Adipose tissue (tissue), 3 donors: ENCODE results near the gene WNT9B. TPM values are rescaled to one million over a fixed set of nuclear protein-coding genes. Genes with fewer than 3 reads are reported as not detected.

ENCODE experiments used
- H3K27ac ChIP-seq: one replicate; pipeline ENCODE4 v1.5.1; 2013; ENCODE audit warnings: low read depth, low read length
- WGBS, 3 donors: extraction: QIAGEN DNeasy Blood & Tissue Kit; methylation state at CpG; one replicate each; pipeline ENCODE4 v1.1.7; 2013; 5-methylcytosine and 5-hydroxymethylcytosine counted together
- polyA plus RNA-seq, 3 donors: library from polyadenylated mRNA; stranded (reverse); fragments of 200-250 nt; gene quantifications; one replicate each; pipeline ENCODE4 v1.2.3, GENCODE V29; 2013
- donor health status: healthy with polysubstance abuse.
- donor health status: Bipolar disorder and iron deficiency.
- donor health status: healthy.

WNT9B gene
- polyA plus RNA-seq, 3 donors: 0.22 to 0.34 TPM; not detected in 1

- 83 to 98% (median 84%) methylated on average over 16 of the region's 16 CpGs for WGBS, 3 donors
- H3K27ac ChIP-seq: no peak overlapping the region
Measured at GRCh38 chr17:46874906-46875305, 23.5 kb downstream of the WNT9B start.

- H3K27ac ChIP-seq: no peak overlapping the region
- 45 to 89% (median 89%) methylated on average over 13 of the region's 13 CpGs for WGBS, 3 donors
Measured at GRCh38 chr17:46875849-46876352, 24.5 kb downstream of the WNT9B start.

DNA sequence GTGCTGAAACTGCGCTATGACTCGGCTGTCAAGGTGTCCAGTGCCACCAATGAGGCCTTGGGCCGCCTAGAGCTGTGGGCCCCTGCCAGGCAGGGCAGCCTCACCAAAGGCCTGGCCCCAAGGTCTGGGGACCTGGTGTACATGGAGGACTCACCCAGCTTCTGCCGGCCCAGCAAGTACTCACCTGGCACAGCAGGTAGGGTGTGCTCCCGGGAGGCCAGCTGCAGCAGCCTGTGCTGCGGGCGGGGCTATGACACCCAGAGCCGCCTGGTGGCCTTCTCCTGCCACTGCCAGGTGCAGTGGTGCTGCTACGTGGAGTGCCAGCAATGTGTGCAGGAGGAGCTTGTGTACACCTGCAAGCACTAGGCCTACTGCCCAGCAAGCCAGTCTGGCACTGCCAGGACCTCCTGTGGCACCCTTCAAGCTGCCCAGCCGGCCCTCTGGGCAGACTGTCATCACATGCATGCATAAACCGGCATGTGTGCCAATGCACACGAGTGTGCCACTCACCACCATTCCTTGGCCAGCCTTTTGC, 25.0 kb downstream of the WNT9B start:
- H3K27ac ChIP-seq: no peak overlapping the region
- WGBS, 3 donors: 22 to 78% (median 74%) methylated on average over 12 of the region's 12 CpGs

- WGBS, 3 donors: 53 to 84% (median 78%) methylated on average over 4 of the region's 4 CpGs
- H3K27ac ChIP-seq: no peak overlapping the region
Measured at GRCh38 chr17:46876926-46877325, 25.5 kb downstream of the WNT9B start.

DNA sequence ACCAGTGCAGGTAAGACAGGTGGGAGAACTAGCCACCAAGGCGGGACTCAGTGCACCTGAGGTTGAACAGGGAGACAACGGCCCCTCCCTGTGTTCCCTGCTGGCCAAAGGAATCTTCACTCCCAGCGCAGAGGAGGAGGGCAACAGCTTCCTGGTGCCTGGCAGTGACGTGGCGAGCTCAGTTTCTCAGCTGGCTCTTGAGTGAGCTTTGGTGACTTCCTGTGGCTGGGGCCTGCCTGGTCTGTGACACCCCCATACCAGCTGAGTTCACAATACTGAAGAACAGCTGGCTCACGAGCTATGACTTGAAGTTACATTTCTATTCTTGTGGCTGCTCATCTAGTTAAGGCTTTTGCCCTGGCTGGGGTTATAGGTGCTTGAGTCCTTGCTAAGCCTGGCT, 26.1 kb downstream of the WNT9B start:
- 72 to 82% (median 76%) methylated on average over 5 to 6 of the region's 6 CpGs for WGBS, 3 donors
- no peak overlapping the region for H3K27ac ChIP-seq

DNA sequence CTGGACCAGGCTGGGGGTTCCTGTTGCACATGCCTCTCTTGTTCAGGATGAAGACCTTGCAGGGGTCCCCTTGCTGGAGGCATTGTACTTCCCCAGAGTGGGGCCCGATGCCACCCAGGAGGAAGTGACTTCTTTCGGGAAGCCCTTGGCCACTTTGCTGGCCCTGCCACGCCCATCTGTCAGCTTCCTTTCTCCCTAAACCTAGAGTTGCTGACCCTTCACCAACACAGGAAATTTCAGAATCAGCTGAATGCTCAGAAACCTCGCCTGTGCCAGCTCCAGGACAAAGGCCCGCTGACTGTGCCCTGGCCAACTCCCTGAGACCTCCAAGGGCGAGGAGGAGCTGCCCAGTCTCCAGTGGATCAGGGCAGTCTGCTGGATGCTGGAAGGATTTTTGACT, 26.7 kb downstream of the WNT9B start:
- 43 to 75% (median 47%) methylated on average over 6 of the region's 6 CpGs for WGBS, 3 donors
- no peak overlapping the region for H3K27ac ChIP-seq

GRCh38 chr17:46879101-46879500, 27.7 kb downstream of the WNT9B start:
- WGBS, 3 donors: 80 to 84% (median 81%) methylated on average over 7 of the region's 7 CpGs
- H3K27ac ChIP-seq: no peak overlapping the region

- H3K27ac ChIP-seq: no peak overlapping the region
- 74 to 90% (median 88%) methylated on average over 5 of the region's 5 CpGs for WGBS, 3 donors
Measured at GRCh38 chr17:46881015-46881414, 29.6 kb downstream of the WNT9B start.

- H3K27ac ChIP-seq: no peak overlapping the region
- WGBS, 3 donors: 85 to 95% (median 91%) methylated on average over 8 of the region's 8 CpGs
Measured at GRCh38 chr17:46882666-46883065, 31.3 kb downstream of the WNT9B start.

DNA sequence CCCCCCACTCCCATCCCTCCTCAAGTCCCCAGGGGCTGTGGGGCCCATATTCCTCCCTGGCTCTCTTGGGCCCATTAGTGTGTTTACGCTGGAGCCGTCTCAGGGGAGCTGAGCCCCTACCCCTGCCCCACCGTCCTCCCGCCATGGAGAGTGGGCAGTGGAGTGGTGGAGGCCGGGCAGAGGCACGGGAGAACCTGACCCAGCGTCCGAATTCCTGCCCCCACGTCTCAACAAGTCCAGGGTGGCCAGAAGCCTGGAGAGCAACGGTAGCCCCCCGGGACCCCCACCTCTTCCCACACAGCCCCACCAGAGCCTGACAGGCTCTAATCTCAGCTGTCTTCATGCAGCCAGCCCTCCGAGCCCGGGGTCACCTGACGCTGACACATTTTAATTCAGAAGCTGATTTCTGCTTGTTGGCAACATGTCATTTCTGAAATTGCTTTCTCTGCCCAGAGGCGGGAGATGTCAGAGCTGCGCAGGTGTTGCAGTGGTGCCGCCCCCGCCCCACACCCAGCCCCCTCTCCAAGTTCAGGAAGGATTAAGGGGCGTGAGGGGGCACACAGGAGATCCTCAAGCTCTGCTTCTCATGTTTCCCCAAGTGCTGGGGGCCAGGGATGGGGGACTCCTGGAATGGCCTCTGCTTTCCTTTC, 32.6 kb downstream of the WNT9B start:
- no peak overlapping the region for H3K27ac ChIP-seq
- 48 to 59% (median 56%) methylated on average over 19 of the region's 19 CpGs for WGBS, 3 donors

DNA sequence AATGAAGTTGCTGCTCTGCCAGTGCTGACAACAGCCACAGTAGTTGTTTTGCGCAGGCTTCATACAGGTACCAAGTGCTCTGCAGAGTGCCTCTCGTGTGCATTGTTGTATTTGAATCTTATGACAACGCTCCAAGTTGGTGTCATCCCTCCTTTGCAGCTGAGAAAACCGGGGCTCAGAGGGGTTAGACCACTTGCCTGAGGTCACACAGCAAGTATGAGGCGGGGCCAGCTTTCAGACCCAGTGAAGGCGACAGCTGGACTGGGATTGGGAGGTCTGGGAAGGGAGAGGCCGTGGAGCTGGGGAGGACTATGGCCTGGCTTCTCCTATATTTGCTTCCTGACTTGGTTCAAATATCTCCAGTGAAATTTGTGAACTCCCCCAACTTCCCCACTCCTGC, 33.2 kb downstream of the WNT9B start:
- 75 to 85% (median 78%) methylated on average over 7 of the region's 7 CpGs for whole genome bisulfite sequencing, 3 donors
- H3K27ac ChIP-seq: no peak overlapping the region

DNA sequence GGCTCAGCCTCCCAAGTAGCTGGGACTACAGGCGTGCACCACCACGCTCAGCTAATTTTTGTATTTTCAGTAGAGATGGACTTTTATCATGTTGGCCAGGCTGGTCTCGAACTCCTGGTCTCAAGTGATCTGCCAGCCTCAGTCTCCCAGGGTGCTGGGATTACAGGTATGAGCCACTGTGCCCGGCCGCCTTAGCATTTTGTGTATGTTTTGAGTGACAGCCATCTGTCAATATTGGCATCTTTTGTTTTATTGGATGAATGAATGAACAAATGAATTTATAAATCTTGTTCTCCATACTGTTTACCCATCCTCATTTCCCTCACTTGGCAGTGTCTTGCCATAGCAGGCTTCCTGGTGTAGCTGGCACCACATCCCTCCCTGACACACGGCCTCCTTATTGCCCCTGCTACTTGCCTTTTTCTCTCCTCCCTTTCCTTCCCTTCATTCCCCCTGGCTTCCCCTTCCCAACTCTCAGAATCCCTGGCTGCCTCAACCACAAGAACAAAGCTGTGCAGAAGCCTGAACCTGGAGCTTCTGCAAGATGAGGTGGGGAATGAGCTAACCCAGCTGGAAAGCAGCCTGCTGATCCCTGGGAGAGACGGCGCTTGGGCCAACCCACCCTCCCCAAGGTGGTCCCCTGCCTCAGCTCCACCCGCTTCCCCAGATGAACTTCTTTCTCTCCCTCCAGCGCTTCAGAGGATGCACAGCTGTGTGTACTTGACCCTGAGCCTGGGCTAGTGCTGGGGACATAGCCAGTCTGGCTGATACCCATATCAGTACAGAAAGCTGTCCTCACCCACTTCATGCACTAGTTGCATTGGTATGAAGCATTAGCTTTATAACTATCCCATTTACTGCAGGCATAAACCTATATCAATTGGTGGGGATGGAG, 34.3 kb downstream of the WNT9B start:
- no peak overlapping the region for H3K27ac ChIP-seq
- WGBS, 3 donors: 72 to 74% (median 73%) methylated on average over 10 of the region's 10 CpGs

DNA sequence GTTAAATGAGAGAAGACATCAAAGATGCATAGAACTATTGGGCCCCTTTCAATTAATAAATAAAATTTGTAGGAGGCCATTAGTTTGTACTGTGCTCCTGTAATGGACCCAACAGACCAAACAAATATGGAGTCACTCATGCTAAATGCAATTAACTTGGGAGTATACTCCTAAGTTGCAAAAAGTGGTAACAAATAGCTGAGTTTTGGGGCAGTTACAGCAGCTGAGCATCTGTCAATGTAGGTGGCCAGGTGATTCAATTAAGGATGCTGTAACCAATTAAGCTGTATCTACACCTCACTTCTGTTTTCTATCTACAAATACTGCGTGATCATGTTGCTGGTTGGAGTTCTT, 34.9 kb downstream of the WNT9B start:
- H3K27ac ChIP-seq: no peak overlapping the region
- 89 to 97% (median 92%) methylated on average over 1 of the region's 1 CpG for WGBS, 3 donors

DNA sequence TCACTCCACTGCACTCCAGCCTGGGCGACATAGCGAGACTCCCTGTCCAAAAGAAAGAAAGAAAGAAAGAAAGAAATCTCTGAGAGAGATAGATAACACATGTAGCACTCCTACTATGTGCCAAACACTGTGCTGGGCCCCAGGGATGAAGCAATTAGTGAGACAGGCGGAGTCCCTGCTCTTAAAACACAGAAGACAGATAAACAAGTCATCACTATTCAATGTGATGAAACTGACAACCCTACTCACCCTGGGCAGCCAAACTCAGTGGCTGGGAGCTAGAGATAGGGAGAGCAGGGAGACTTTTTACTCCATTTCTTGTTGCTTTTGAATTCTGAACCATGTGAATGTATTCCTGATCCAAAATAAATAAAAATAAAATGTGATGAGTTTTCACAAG, 36.3 kb downstream of the WNT9B start:
- WGBS, 3 donors: 89 to 91% (median 90%) methylated on average over 3 of the region's 3 CpGs
- no peak overlapping the region for H3K27ac ChIP-seq

GRCh38 chr17:46888727-46889126, 37.3 kb downstream of the WNT9B start:
- 81 to 95% (median 82%) methylated on average over 1 of the region's 1 CpG for WGBS, 3 donors
- no peak overlapping the region for H3K27ac ChIP-seq

- 79 to 92% (median 87%) methylated on average over 4 of the region's 4 CpGs for WGBS, 3 donors
- no peak overlapping the region for H3K27ac ChIP-seq
Measured at GRCh38 chr17:46889519-46889918, 38.1 kb downstream of the WNT9B start.

- WGBS, 3 donors: 60 to 65% (median 62%) methylated on average over 13 of the region's 13 CpGs
- H3K27ac ChIP-seq: no peak overlapping the region
Measured at GRCh38 chr17:46889992-46890564, 38.7 kb downstream of the WNT9B start.

DNA sequence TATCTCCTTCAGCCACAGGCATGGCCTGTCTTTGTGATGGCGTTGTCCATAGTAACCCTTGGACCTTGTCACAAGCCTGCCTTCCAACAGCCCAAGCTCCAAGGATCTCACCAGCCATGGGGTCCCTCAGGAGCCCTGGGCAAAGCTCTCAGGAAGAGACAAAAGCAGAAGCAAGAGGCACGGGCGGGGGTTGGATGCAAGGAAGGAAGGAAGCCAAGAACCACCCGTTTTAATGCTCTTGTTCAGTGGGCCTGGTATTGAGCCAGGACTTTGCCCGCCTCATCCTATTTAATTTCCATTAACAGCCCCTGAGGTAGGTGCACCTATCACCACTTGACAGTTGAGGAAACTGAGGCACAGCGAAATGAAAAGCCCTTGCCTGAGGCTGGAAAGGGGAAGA, 39.3 kb downstream of the WNT9B start:
- H3K27ac ChIP-seq: no peak overlapping the region
- WGBS, 3 donors: 49 to 80% (median 56%) methylated on average over 6 of the region's 6 CpGs

DNA sequence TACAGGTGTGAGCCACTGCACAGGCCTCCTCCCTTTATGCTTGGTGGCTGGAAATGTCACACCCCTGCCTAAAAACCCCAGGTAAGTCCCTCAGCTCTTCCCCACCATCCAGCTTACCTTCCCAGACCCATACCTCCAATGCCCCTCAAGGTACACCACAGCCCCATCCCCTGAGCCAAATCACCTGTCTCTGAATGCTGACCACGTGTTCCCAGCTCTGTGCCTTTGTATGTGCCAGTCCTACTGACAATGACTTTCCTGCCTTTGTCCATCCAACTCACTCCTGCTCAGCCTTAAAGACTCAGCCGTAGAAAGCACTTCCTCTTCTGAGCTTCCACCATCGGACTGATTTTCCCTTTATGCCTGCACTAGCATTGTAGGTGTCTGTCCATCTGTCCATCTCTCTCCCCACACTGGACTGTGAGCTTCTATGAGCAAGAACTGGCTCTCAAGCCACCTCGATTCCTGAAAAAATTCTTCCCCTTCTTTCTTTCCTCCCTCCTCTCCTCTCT, 40.9 kb downstream of the WNT9B start:
- WGBS, 3 donors: 56 to 62% (median 59%) methylated on average over 4 of the region's 4 CpGs

More for the DNA sequence above, 40.9 kb downstream of the WNT9B start:
- H3K27ac ChIP-seq: no peak overlapping the region
